Stimulated activated CD8-positive, alpha-beta memory T cell treated with anti-CD3 and anti-CD28 coated beads, Interleukin-2, amount 100 ng/mL, for 48 hours (primary cell): Measurements from ENCODE around the gene NCAM1.

Experiments used
- DNase-seq, 2 donors: peaks; one replicate each; pipeline ENCODE4 v3.0.0-alpha.2; 2020; ENCODE audit warnings: low read depth in 2 of 2

The NCAM1 gene

GRCh38 chr11:113085446-113085845 is 124.2 kb downstream of the NCAM1 start:
- no peak for DNase-seq

- DNase-seq = no peak
These were observed 126.5 kb downstream of the NCAM1 start for GRCh38 chr11:113087706-113088105.

- DNase-seq = no peak
These were observed 129.7 kb downstream of the NCAM1 start for GRCh38 chr11:113090716-113091480.

GRCh38 chr11:113091481-113091780 is 130.2 kb downstream of the NCAM1 start:
- no peak for DNase-seq

GRCh38 chr11:113096648-113097047 is 135.4 kb downstream of the NCAM1 start:
- DNase-seq = no peak

GRCh38 chr11:113103932-113104690 is 142.9 kb downstream of the NCAM1 start:
- no peak for DNase-seq

- no peak for DNase-seq
These were observed 143.6 kb downstream of the NCAM1 start for GRCh38 chr11:113104691-113105251.

- DNase-seq = no peak
These were observed 144.4 kb downstream of the NCAM1 start for GRCh38 chr11:113105592-113105991.

- DNase-seq = no peak
These were observed 145.3 kb downstream of the NCAM1 start for GRCh38 chr11:113106507-113106906.

GRCh38 chr11:113110046-113110445 is 148.8 kb downstream of the NCAM1 start:
- DNase-seq = no peak

- DNase-seq = no peak
These were observed 149.9 kb downstream of the NCAM1 start for GRCh38 chr11:113111156-113111555.

- no peak for DNase-seq
These were observed 151.1 kb downstream of the NCAM1 start for GRCh38 chr11:113112307-113112706.

- DNase-seq = no peak
These were observed 152.8 kb downstream of the NCAM1 start for GRCh38 chr11:113113801-113114704.

- no peak for DNase-seq
These were observed 153.4 kb downstream of the NCAM1 start for GRCh38 chr11:113114705-113115027.

- DNase-seq = no peak
These were observed 156.9 kb downstream of the NCAM1 start for GRCh38 chr11:113118104-113118503.

GRCh38 chr11:113119074-113119473 is 157.9 kb downstream of the NCAM1 start:
- DNase-seq = no peak

- no peak for DNase-seq
These were observed 158.9 kb downstream of the NCAM1 start for GRCh38 chr11:113119966-113120736.

GRCh38 chr11:113121746-113122145 is 160.5 kb downstream of the NCAM1 start:
- DNase-seq = no peak

- no peak for DNase-seq
These were observed 162.8 kb downstream of the NCAM1 start for GRCh38 chr11:113124006-113124405.

- DNase-seq = no peak
These were observed 163.4 kb downstream of the NCAM1 start for GRCh38 chr11:113124578-113124977.

- no peak for DNase-seq
These were observed 168.2 kb downstream of the NCAM1 start for GRCh38 chr11:113129261-113129992.
